BE2C (cell line): ENCODE measurements around the gene CD99.

Experiments used
- DNase-seq: peaks from one replicate; pipeline ENCODE4 v3.0.0-alpha.2; 2020
- H3K27me3 ChIP-seq: fragments of 250-450 bp; sonication (Bioruptor Pico); 2 replicates; pipeline ENCODE4 v1.5.1; 2020; ENCODE audit warnings: mild to moderate bottlenecking
- H3K36me3 ChIP-seq: fragments of 250-450 bp; sonication (Bioruptor Pico); 2 replicates; pipeline ENCODE4 v1.5.1; 2020; ENCODE audit warnings: mild to moderate bottlenecking
- H3K4me1 ChIP-seq: fragments of 250-450 bp; sonication (Bioruptor Pico); 2 replicates; pipeline ENCODE4 v1.5.1; 2020
- H3K4me3 ChIP-seq: 2 replicates; pipeline ENCODE4 v1.5.1; 2011; ENCODE audit warnings: low read depth, low read length
- H3K9me3 ChIP-seq: fragments of 250-450 bp; sonication (Bioruptor Pico); 2 replicates; pipeline ENCODE4 v1.5.1; 2020
- TF ChIP-seq, protein P1 (sequence below): IDR thresholded peaks from 2 replicates; pipeline ENCODE4 v1.5.1; 2012; ENCODE audit warnings: mild to moderate bottlenecking, low read depth, low read length

Gene CD99

DNA sequence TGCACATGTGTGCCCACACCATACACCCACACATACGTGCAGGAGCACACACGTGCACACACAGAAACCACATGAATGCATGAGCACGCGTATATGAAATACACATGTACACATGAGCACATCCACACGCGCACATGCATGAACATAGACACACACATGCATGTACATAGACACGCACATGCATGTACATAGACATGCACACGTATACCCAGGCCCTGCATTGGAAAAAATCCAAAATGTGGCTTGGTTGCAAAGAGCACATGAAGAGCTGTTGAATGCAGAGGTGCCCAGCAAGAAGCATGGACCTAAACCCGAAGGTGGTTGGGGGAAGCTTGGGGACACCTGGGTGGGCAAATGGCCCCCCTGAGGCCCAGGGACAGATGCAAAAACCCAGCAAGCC lies 18.5 kb downstream of the CD99 start:
- no peaks in the 10 kb centered on the region for H3K9me3 ChIP-seq
- no peak for DNase-seq
- no peaks in the 10 kb centered on the region for H3K27me3 ChIP-seq
- H3K4me1 ChIP-seq, result no peaks in the 10 kb centered on the region
- H3K4me3 ChIP-seq, result no peak overlapping the region
- H3K36me3 ChIP-seq, result no peaks in the 10 kb centered on the region
- TF ChIP-seq, protein P1, sequence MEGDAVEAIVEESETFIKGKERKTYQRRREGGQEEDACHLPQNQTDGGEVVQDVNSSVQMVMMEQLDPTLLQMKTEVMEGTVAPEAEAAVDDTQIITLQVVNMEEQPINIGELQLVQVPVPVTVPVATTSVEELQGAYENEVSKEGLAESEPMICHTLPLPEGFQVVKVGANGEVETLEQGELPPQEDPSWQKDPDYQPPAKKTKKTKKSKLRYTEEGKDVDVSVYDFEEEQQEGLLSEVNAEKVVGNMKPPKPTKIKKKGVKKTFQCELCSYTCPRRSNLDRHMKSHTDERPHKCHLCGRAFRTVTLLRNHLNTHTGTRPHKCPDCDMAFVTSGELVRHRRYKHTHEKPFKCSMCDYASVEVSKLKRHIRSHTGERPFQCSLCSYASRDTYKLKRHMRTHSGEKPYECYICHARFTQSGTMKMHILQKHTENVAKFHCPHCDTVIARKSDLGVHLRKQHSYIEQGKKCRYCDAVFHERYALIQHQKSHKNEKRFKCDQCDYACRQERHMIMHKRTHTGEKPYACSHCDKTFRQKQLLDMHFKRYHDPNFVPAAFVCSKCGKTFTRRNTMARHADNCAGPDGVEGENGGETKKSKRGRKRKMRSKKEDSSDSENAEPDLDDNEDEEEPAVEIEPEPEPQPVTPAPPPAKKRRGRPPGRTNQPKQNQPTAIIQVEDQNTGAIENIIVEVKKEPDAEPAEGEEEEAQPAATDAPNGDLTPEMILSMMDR, result no peak

DNA sequence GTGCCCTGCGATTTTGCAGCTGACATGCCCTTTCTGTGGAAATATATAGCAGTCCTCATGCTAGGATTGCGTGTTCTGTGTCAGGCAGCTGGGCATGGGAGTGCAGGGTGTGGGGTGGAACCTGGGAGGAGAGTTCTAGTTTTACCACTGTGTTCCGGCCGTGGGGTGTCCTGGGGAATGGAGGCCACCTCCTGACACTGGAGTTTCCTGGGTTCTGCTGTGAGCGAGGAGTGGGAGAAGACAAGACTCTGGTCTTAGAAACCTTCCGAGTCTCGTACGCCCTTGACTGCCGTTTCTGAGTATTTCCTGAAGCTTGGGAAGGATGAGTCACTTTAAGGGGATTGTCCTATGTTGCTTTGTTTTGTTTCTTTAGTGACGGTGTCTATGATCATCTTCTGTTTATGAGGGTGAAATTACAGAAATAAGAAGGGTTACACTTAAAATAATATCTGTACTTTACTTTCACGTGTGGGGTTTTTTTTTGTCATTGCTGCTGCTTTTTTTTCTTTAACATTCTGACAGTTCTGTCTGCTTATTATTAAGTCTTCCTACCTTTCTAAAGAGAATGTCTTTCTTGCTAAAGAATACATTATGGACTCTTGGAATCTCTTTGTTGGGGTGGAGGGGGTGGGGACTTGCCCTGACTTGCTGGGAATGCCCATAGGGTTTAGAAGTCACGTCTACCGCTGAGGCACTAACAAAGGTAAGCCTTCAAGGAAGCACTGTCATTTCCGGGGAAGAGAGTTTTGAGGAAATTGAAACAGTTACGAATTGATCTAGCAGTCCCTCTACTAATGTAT lies 19.1 kb downstream of the CD99 start:
- H3K4me1 ChIP-seq, result no peaks in the 10 kb centered on the region
- TF ChIP-seq, protein P1, result no peak
- no peak overlapping the region for H3K4me3 ChIP-seq
- H3K9me3 ChIP-seq, result no peaks in the 10 kb centered on the region
- no peak for DNase-seq
- H3K36me3 ChIP-seq, result no peaks in the 10 kb centered on the region
- H3K27me3 ChIP-seq, result no peaks in the 10 kb centered on the region

DNA sequence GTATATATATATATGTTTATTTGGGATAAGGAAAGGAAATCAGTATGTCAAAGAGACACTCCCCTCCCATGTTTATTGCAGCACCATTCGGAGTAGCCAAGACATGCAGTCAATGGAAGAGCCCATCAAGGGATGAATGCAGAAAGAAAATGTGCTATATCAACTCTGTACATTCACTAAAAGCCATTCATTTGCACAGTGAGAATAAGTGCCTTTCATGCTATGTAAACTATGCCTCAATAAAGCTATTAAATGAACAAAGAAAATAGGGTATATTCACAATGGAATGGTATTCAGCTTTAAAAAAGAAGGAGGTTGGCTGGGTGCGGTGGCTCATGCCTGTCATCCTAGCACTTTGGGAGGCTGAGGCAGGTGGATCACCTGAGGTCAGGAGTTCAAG lies 20.3 kb downstream of the CD99 start:
- H3K27me3 ChIP-seq, result no peaks in the 10 kb centered on the region
- TF ChIP-seq, protein P1, result no peak
- no peaks in the 10 kb centered on the region for H3K9me3 ChIP-seq
- H3K4me3 ChIP-seq, result no peak overlapping the region
- H3K4me1 ChIP-seq, result no peaks in the 10 kb centered on the region
- H3K36me3 ChIP-seq, result no peaks in the 10 kb centered on the region
- no peak for DNase-seq

DNA sequence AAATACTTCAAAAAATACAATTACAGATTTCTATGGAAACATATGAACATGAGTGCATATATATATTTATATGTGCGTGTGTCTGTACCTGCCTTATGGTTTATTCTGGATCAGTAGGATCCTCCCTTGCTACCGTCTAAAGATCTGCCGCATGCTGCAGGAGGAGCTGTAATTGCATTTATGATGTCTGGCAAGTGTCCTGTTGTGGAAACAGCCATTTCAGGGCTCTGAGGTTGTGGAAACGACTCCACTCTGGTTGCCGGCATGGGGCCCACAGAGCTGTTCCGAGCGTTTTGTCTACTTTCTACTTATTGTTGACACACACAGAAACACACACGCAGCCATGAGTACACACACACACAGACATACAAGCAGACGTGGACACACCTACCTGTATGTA lies 21.3 kb downstream of the CD99 start:
- no peaks in the 10 kb centered on the region for H3K27me3 ChIP-seq
- no peak for DNase-seq
- no peaks in the 10 kb centered on the region for H3K4me1 ChIP-seq
- no peaks in the 10 kb centered on the region for H3K9me3 ChIP-seq
- TF ChIP-seq, protein P1, result no peak
- H3K36me3 ChIP-seq, result no peaks in the 10 kb centered on the region
- no peak overlapping the region for H3K4me3 ChIP-seq

DNA sequence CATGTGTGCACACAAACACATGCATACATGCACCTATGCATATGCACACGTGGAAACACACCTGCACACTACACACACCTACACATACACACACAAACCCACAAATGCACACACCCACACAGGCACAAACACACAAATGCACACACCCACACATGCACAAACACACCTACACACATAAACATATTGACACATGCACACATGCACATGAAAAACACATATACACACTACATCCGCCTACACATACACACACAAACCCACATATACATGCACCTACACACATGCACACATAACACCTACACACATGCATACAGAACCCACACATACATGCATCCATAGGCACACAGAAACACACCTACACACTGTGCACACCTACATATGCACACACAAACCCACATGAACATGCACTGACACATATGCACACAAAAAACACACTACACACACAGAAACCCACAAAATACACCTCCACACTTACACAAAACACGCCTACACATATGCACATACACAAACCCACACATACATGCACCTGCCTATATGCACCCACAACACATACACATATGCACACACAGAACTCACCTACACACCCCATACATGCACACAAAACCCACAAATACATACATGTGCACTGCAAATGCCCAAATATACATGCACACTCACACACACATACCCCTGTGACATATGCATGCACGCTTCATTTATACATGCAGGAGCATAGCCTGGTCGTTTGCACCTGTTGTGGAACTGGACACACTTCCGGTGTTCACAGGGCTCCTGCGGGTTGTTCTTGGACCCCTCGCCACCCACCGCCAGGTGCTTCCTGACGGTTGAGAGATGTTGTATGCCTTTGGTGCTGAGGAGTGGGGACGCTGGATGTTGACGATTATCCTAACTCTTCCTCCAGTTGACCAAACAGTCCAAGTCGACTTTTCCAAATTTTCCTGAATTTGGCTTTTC lies 22.1 kb downstream of the CD99 start:
- Histone ChIP-seq H3K36me3 (no peaks in the 10 kb centered on the region), H3K4me3 (no peak overlapping the region)
- TF ChIP-seq, protein P1, result no peak

More for the DNA sequence above, 22.1 kb downstream of the CD99 start:
- no peaks in the 10 kb centered on the region for H3K27me3 ChIP-seq
- H3K9me3 ChIP-seq, result no peaks in the 10 kb centered on the region
- DNase-seq, result no peak
- no peaks in the 10 kb centered on the region for H3K4me1 ChIP-seq
